Choroid plexus epithelial cell (primary cell): ENCODE measurements around the gene ITPR2.

Experiments
- DNase-seq: peaks from one replicate; pipeline ENCODE4 v3.0.0-alpha.2; 2010; ENCODE audit warnings: low read depth
- H3K4me3 ChIP-seq: 2 replicates; pipeline ENCODE4 v1.5.1; 2011; ENCODE audit warnings: low read depth, mild to moderate bottlenecking, control low read depth, low read length, moderate library complexity
- CTCF ChIP-seq: conservative IDR thresholded peaks from 2 replicates; pipeline ENCODE4 v1.5.1; 2011; ENCODE audit warnings: low read depth, mild to moderate bottlenecking, control low read depth, inconsistent platforms, low read length, moderate library complexity

The ITPR2 gene

GRCh38 chr12:26467351-26467750 is 365.6 kb downstream of the ITPR2 start:
- no peak for DNase-seq
- TF ChIP-seq CTCF = no peak
- no peak overlapping the region for H3K4me3 ChIP-seq

- DNase-seq = peak; percentile 5
- no peak overlapping the region for H3K4me3 ChIP-seq
- no peak for TF ChIP-seq CTCF
Measured at GRCh38 chr12:26466726-26467125, 366.3 kb downstream of the ITPR2 start.

GRCh38 chr12:26465419-26466097 is 367.4 kb downstream of the ITPR2 start:
- DNase-seq = peak; percentile 14
- peak; percentile 38 for TF ChIP-seq CTCF

GRCh38 chr12:26461776-26462175 is 371.2 kb downstream of the ITPR2 start:
- no peak for DNase-seq
- no peak for TF ChIP-seq CTCF
- no peak overlapping the region for H3K4me3 ChIP-seq

More at GRCh38 chr12:26465419-26466097, 367.4 kb downstream of the ITPR2 start:
- H3K4me3 ChIP-seq = no peak overlapping the region

GRCh38 chr12:26460361-26460760 is 372.6 kb downstream of the ITPR2 start:
- DNase-seq = no peak
- no peak for TF ChIP-seq CTCF
- H3K4me3 ChIP-seq = no peak overlapping the region

GRCh38 chr12:26455936-26456574 is 376.9 kb downstream of the ITPR2 start:
- no peak for TF ChIP-seq CTCF
- H3K4me3 ChIP-seq = no peak overlapping the region
- DNase-seq = no peak

- no peak overlapping the region for H3K4me3 ChIP-seq
- TF ChIP-seq CTCF = no peak
Measured at GRCh38 chr12:26453246-26453645, 379.7 kb downstream of the ITPR2 start.

More at GRCh38 chr12:26453246-26453645, 379.7 kb downstream of the ITPR2 start:
- no peak for DNase-seq
